Thoracic aorta (tissue), 2 donors: Measurements from ENCODE around the gene DHRSX. TPM values are rescaled to one million over a fixed set of nuclear protein-coding genes. Genes with fewer than 3 reads are reported as not detected.

ENCODE experiments used
- ATAC-seq: fragments of 150-250 bp; one replicate; pipeline ENCODE4 v1.8.0; 2017; ENCODE audit warnings: low read depth; ENCODE audit not compliant: insufficient number of reproducible peaks, low FRiP score
- DNase-seq: peaks from one replicate; pipeline ENCODE4 v3.0.0-alpha.2; 2020; ENCODE audit warnings: low spot score
- H3K27ac ChIP-seq, 2 donors: fragments of 200-600 bp; sonication (generic); 1 replicate in 1 of 2; 2 replicates in 1 of 2; pipeline ENCODE4 v1.5.1; 2016; ENCODE audit warnings: mild to moderate bottlenecking in 2 of 2, moderate library complexity in 2 of 2
- H3K27me3 ChIP-seq: fragments of 200-600 bp; sonication (generic); replicated peaks from 2 replicates; pipeline ENCODE4 v1.6.0; 2016; ENCODE audit warnings: mild to moderate bottlenecking; ENCODE audit not compliant: insufficient read depth
- H3K36me3 ChIP-seq: fragments of 200-600 bp; sonication (generic); one replicate; pipeline ENCODE4 v1.5.1; 2016
- H3K4me1 ChIP-seq, 2 donors: fragments of 200-600 bp; sonication (generic); 1 replicate in 1 of 2; 2 replicates in 1 of 2; pipeline versions ENCODE4 v1.5.1 to v1.6.0; 2016; ENCODE audit warnings: low read depth in 2 of 2, mild to moderate bottlenecking in 1 of 2; ENCODE audit not compliant: control insufficient read depth in 1 of 2
- H3K4me3 ChIP-seq: fragments of 200-600 bp; sonication (generic); 2 replicates; pipeline ENCODE4 v1.5.1; 2016; ENCODE audit warnings: mild to moderate bottlenecking
- H3K9me3 ChIP-seq: fragments of 200-600 bp; sonication (generic); 2 replicates; pipeline ENCODE4 v1.5.1; 2016
- total RNA-seq, 2 donors: library from RNA; depleted of rRNA; stranded (reverse); fragments of >200 nt; gene quantifications; one replicate each; pipeline versions ENCODE4 v1.1.0 to v1.2.3, GENCODE V29; 2016
- TF ChIP-seq, protein P1 (sequence below): fragments of 200-600 bp; sonication (generic); IDR thresholded peaks from one replicate; pipeline ENCODE4 v1.5.1; 2019; ENCODE audit warnings: antibody characterized with exemption

DHRSX gene
- total RNA-seq, 2 donors from 2014 or later, result 14.9 to 16.8 TPM

DNA sequence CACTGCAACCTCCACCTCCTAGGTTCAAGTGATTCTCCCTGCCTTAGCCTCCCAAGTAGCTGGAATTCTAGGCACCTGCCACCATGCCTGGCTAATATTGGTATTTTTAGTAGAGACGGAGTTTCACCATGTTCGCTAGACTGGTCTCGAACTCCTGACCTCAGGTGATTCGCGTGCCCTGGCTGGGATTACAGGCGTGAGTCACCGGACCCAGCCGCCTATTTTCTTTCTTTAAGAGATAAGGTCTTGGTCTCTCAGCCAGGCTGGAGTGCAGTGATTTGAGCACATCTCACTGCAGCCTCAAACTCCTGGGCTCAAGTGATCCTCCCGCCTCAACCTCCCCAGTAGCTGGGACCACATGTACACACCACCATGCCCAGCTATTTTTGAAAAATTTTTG is 166.5 kb downstream of the DHRSX start:
- H3K27me3 ChIP-seq, result no peaks in the 10 kb centered on the region
- no peak for DNase-seq
- TF ChIP-seq, protein P1, sequence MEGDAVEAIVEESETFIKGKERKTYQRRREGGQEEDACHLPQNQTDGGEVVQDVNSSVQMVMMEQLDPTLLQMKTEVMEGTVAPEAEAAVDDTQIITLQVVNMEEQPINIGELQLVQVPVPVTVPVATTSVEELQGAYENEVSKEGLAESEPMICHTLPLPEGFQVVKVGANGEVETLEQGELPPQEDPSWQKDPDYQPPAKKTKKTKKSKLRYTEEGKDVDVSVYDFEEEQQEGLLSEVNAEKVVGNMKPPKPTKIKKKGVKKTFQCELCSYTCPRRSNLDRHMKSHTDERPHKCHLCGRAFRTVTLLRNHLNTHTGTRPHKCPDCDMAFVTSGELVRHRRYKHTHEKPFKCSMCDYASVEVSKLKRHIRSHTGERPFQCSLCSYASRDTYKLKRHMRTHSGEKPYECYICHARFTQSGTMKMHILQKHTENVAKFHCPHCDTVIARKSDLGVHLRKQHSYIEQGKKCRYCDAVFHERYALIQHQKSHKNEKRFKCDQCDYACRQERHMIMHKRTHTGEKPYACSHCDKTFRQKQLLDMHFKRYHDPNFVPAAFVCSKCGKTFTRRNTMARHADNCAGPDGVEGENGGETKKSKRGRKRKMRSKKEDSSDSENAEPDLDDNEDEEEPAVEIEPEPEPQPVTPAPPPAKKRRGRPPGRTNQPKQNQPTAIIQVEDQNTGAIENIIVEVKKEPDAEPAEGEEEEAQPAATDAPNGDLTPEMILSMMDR, result no peak
- ATAC-seq, result no peak
- H3K4me3 ChIP-seq, result no peak overlapping the region
- no peaks in the 10 kb centered on the region for H3K36me3 ChIP-seq
- H3K27ac ChIP-seq, result no peak overlapping the region
- H3K4me1 ChIP-seq, result no peaks in the 10 kb centered on the region
- H3K9me3 ChIP-seq, result no peaks in the 10 kb centered on the region

DNA sequence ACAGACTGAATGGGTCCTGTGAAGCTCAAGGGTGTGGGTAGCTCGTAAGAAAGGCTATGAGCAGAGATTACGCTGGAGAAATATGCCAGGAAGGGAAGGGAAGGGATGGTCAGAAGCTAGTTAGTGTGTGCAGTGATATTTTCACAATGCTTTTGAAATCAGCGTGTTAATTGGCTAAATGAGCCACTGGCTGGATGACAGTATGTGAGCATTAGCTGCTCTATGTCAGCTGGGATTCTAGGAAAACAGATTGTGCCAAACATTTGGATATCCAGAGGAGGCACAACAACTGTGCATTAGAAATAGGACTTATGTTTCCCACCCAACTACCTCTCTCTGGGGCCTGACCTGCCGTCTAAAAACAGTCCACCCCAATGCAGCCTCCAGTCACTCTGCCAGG is 168.5 kb downstream of the DHRSX start:
- no peak for ATAC-seq
- H3K9me3 ChIP-seq, result no peaks in the 10 kb centered on the region
- TF ChIP-seq, protein P1, result no peak
- no peak for DNase-seq
- H3K36me3 ChIP-seq, result no peaks in the 10 kb centered on the region
- no peaks in the 10 kb centered on the region for H3K27me3 ChIP-seq
- H3K4me1 ChIP-seq, result no peaks in the 10 kb centered on the region
- no peak overlapping the region for H3K27ac ChIP-seq
- no peak overlapping the region for H3K4me3 ChIP-seq

DNA sequence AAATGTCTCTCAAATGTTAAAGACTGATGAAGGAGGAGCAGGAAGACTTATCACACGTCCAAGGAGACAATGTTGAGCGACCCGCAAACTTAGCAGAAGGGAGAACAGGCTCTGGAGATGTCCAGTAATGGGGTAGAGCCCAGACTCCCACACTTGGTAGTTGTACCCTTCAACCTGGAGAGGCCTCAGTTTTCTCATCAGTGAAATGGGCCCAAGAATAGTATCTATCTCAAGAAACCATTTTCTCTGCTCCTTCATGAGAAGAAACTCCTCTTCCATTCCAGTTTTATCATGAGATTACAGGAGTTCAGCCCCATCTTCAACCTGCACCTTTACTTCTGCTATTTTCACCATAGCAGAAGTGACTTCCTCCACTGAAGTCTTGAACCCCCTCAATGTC is 169.9 kb downstream of the DHRSX start:
- TF ChIP-seq, protein P1, result no peak
- ATAC-seq, result no peak
- Histone ChIP-seq H3K4me3 (no peak overlapping the region), H3K9me3 (no peaks in the 10 kb centered on the region), H3K27me3 (no peaks in the 10 kb centered on the region), H3K4me1 (no peaks in the 10 kb centered on the region), H3K27ac (no peak overlapping the region), H3K36me3 (no peaks in the 10 kb centered on the region)
- DNase-seq, result no peak

DNA sequence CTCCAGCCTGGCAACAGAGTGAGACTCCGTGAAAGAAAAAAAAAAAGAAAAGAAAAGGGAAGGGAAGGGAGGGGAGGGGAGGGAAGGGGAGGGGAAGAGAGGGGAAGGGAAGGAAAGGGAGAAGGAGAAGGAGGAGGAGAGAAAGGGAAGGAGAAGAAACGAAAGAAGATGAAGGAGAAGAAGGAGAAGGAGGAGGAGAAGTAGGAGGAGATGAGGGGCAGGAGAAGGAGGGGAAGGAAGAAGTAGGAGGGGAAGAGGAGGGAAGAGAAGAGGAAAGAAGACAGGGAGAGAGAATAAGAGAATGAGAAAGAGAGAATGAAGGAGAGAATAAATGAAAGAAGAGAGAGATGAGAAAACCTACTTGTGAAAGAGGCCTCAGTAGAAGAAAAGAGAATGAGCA is 170.3 kb downstream of the DHRSX start:
- no peak overlapping the region for H3K4me3 ChIP-seq
- ATAC-seq (no peak), DNase-seq (no peak)
- no peak overlapping the region for H3K27ac ChIP-seq
- TF ChIP-seq, protein P1, result no peak
- no peaks in the 10 kb centered on the region for H3K36me3 ChIP-seq
- H3K9me3 ChIP-seq, result no peaks in the 10 kb centered on the region
- H3K4me1 ChIP-seq, result no peaks in the 10 kb centered on the region
- no peaks in the 10 kb centered on the region for H3K27me3 ChIP-seq

DNA sequence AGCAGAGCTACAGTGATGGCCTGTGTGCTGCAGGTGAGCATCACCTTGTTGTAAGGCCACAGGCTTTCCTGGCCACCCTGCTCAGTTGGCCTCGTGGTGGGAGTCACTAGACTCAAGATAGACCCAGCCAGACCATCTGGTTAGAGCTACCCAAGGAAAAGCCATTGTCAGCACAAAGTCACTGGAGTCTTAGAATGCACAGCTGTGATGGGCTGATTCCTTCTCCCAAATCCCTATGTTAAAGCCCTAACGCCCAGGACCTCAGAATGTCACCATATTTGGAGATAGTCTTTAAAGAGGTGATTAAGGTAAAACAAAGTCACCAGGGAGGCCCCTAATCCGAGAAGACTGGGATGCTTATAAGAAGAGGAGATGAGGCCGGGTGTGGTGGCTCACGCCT is 173.4 kb downstream of the DHRSX start:
- Histone ChIP-seq H3K9me3 (no peaks in the 10 kb centered on the region), H3K4me1 (no peaks in the 10 kb centered on the region), H3K27ac (no peak overlapping the region), H3K36me3 (no peaks in the 10 kb centered on the region), H3K4me3 (no peak overlapping the region), H3K27me3 (no peaks in the 10 kb centered on the region)
- DNase-seq (no peak), ATAC-seq (no peak)
- TF ChIP-seq, protein P1, result no peak
